HepG2 (cell line): Measurements from ENCODE around the gene SLC25A25. TPM values are rescaled to one million over a fixed set of nuclear protein-coding genes. Genes with fewer than 3 reads are reported as not detected.

Experiments used
- ATAC-seq: fragments of 200-7000 bp; cut with Tn5 transposase; 3 replicates; pipeline ENCODE4 v1.9.1; 2020; ENCODE audit warnings: mild to moderate bottlenecking, moderate library complexity
- BruUV-seq: library from RNA; stranded (reverse); fragments of 400-500 nt; replicated peaks from 2 replicates; lab custom pipeline; 2021; lab: Mats Ljungman, UMichigan
- CTCF ChIA-PET: fragments of 300-600 bp; formaldehyde crosslinking; extraction: SDS; loops from one replicate; lab custom pipeline; 2021; ENCODE audit warnings: low total read pairs, inconsistent platforms, low intra/inter-chr PET ratio; lab: Yijun Ruan, JAX
- POLR2A ChIA-PET: fragments of 350-600 bp; sonication (Branson Sonifier 250); formaldehyde crosslinking; loops from one replicate; lab custom pipeline; 2020; ENCODE audit warnings: antibody characterized with exemption, inconsistent platforms; lab: Yijun Ruan, JAX
- DNase-seq: peaks from one replicate; pipeline ENCODE4 v3.0.0-alpha.2; 2015; ENCODE audit warnings: low spot score
- FAIRE-seq: peaks from 3 replicates; lab custom pipeline; 2011; peaks lifted over from hg19 to GRCh38; lab: Jason Lieb, UNC
- H2AFZ ChIP-seq: one replicate; pipeline ENCODE4 v1.6.1; 2011; ENCODE audit warnings: low read length, inconsistent platforms
- H3K27ac ChIP-seq: fragments of 300-600 bp; 3 replicates; pipeline ENCODE4 v1.8.0; 2011; ENCODE audit warnings: mixed run types, mild to moderate bottlenecking, mixed read lengths, low read length, inconsistent platforms; ENCODE audit not compliant: insufficient read depth; ENCODE audit errors: extremely low read length
- H3K27me3 ChIP-seq, 2 experiments: fragments of 200-600 bp in 1 of 2; 2 replicates in 1 of 2; 3 replicates in 1 of 2; pipeline versions ENCODE4 v1.6.0 to v1.8.0; 2011; ENCODE audit warnings: low read length in 2 of 2, mild to moderate bottlenecking in 2 of 2, moderate library complexity in 2 of 2, inconsistent platforms in 1 of 2; ENCODE audit not compliant: insufficient read depth in 2 of 2, control insufficient read depth in 1 of 2
- H3K36me3 ChIP-seq, 2 experiments: fragments of 200-600 bp in 1 of 2; replicated peaks in 1 of 2; 2 replicates in 1 of 2; 3 replicates in 1 of 2; pipeline versions ENCODE4 v1.5.1 to v1.8.0; 2011; ENCODE audit warnings: low read length in 2 of 2, inconsistent platforms in 1 of 2; ENCODE audit not compliant: insufficient read depth in 2 of 2, control insufficient read depth in 1 of 2
- H3K4me1 ChIP-seq: 2 replicates; pipeline ENCODE4 v1.5.1; 2012; ENCODE audit warnings: low read length, inconsistent platforms; ENCODE audit not compliant: insufficient read depth
- H3K4me2 ChIP-seq: 2 replicates; pipeline ENCODE4 v1.6.0; 2011; ENCODE audit warnings: low read depth, low read length, inconsistent platforms
- H3K4me3 ChIP-seq, 3 experiments: fragments of 200-600 bp in 1 of 3; sonication (generic), shearing (Covaris generic) in 1 of 3; replicated peaks in 1 of 3; 2 replicates each; pipeline ENCODE4 v1.5.1; 2011 to 2016; ENCODE audit warnings: low read length in 3 of 3, inconsistent platforms in 2 of 3, low read depth in 2 of 3, mild to moderate bottlenecking in 2 of 3, control low read depth in 1 of 3, mixed read lengths in 1 of 3; ENCODE audit not compliant: insufficient read depth in 1 of 3
- H3K79me2 ChIP-seq: one replicate; pipeline ENCODE4 v1.6.1; 2011; ENCODE audit warnings: low read length, inconsistent platforms; ENCODE audit not compliant: insufficient read depth
- H3K9ac ChIP-seq: 2 replicates; pipeline ENCODE4 v1.6.0; 2011; ENCODE audit warnings: mild to moderate bottlenecking, low read depth, low read length, inconsistent platforms; ENCODE audit not compliant: insufficient read depth
- H3K9me3 ChIP-seq: 2 replicates; pipeline ENCODE4 v1.5.1; 2012; ENCODE audit warnings: mild to moderate bottlenecking, low read length
- H4K20me1 ChIP-seq: 2 replicates; pipeline ENCODE4 v1.6.0; 2011; ENCODE audit warnings: inconsistent platforms, mild to moderate bottlenecking, low read length, moderate library complexity; ENCODE audit not compliant: insufficient read depth
- HMG20B ChIP-seq: conservative IDR thresholded peaks from 2 replicates; pipeline ENCODE4 v1.6.1; 2016; ENCODE audit warnings: missing genetic modification reagents, missing compliant biosample characterization
- NR2F1 ChIP-seq, 2 experiments: fragments of 450-650 bp in 1 of 2; formaldehyde crosslinking in 1 of 2; IDR thresholded peaks; 2 replicates each; pipeline versions ENCODE4 v1.5.0 to v1.6.1; 2016 to 2020; ENCODE audit warnings: mild to moderate bottlenecking in 1 of 2, missing compliant biosample characterization in 1 of 2, missing genetic modification reagents in 1 of 2, moderate library complexity in 1 of 2
- NR2F6 ChIP-seq, 2 experiments: IDR thresholded peaks; 2 replicates each; pipeline ENCODE4 v1.6.1; 2016; ENCODE audit warnings: antibody characterized with exemption in 1 of 2, mild to moderate bottlenecking in 1 of 2
- ZMYM3 ChIP-seq: sonication (generic); formaldehyde crosslinking; IDR thresholded peaks from 2 replicates; pipeline ENCODE4 v1.5.1; 2020; ENCODE audit warnings: mild to moderate bottlenecking, missing genetic modification reagents
- ZNF20 ChIP-seq: sonication (generic); formaldehyde crosslinking; IDR thresholded peaks from 2 replicates; pipeline ENCODE4 v1.4.0; 2020; ENCODE audit warnings: mild to moderate bottlenecking, moderate library complexity, missing genetic modification reagents
- ZNF460 ChIP-seq: sonication (generic); formaldehyde crosslinking; IDR thresholded peaks from 2 replicates; pipeline ENCODE4 v1.5.1; 2020; ENCODE audit warnings: missing genetic modification reagents, mild to moderate bottlenecking, borderline replicate concordance
- ZSCAN22 ChIP-seq: sonication (generic); formaldehyde crosslinking; IDR thresholded peaks from 2 replicates; pipeline ENCODE4 v1.4.0; 2020; ENCODE audit warnings: mild to moderate bottlenecking, missing genetic modification reagents
- WGBS: methylation state at CpG from one replicate; pipeline ENCODE4 v1.1.6; 2017; ENCODE audit warnings: low lambda C conversion rate; 5-methylcytosine and 5-hydroxymethylcytosine counted together
- in situ Hi-C: cut with HindIII; loops from 2 replicates; pipeline ENCODE4 v1.10.0; 2017; ENCODE audit warnings: low pct_unique_long_range_greater_than_20kb; ENCODE audit not compliant: extremely low pct_ligation_motif_present
- intact Hi-C: fragments of 100-400 bp; cut with micrococcal nuclease; formaldehyde crosslinking; loops from one replicate; pipeline ENCODE4 v1.10.0; 2022; ENCODE audit not compliant: unreplicated experiment
- polyA plus RNA-seq, 8 experiments: library from polyadenylated mRNA; depleted of rRNA in 3 of 8; stranded (reverse) in 7 of 8; unstranded in 1 of 8; fragments of >200 nt; fragmentation: Illumina TruSeq in 4 of 8; extraction: Trizol in 4 of 8; gene quantifications; 2 replicates each; pipeline versions ENCODE4 v1.2.1 to v1.2.3, GENCODE V29; 2011 to 2016; ENCODE audit warnings: low read depth in 4 of 8, missing spikeins in 1 of 8, mixed read lengths in 1 of 8; ENCODE audit not compliant: insufficient read depth in 1 of 8
- total RNA-seq, 5 experiments: library from RNA; depleted of rRNA; stranded (reverse); fragments of >200 nt; fragmentation: Illumina TruSeq; extraction: Trizol; gene quantifications; 2 replicates each; pipeline ENCODE4 v1.2.3, GENCODE V29; 2016; ENCODE audit warnings: low read depth in 1 of 5
- TF ChIP-seq, protein P1 (sequence below): sonication (generic); formaldehyde crosslinking; IDR thresholded peaks from 2 replicates; pipeline ENCODE4 v1.5.0; 2020; ENCODE audit warnings: missing genetic modification reagents

SLC25A25 gene
- total and polyA plus RNA-seq, 2 of the 13 experiments (the other 11 are each of a cell fraction or from before 2014, with no cell fraction given): 10.5 to 24.8 TPM

DNA sequence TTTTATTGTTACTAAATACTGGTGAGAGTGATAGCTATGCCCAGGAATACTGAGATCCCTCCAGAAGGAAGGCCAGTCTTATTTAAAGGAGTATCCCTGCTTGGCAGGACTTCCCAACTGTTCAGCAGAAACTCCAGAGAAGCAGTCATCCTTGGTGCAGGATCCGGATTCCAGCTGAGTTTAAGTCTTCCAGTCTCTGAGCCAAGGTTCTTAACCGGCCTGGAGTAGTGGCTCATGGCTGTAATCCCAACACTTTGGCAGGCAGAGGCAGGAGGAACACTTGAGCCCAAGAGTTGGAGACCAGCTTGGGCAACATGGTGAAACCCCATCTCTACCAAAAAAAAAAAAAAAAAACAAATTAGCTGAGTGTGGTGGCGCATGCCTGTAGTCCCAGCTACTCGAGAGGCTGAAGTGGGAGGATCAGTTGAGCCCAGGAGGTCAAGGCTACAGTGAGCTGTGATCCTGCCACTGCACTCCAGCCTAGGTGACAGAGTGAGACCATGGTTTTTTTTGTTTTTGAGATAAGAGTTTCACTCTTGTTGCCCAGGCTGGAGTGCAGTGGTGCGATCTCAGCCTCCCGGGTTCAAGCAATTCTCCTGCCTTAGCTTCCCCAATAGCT lies 8.6 kb upstream of the SLC25A25 start:
- H3K36me3 ChIP-seq: no peaks in the 10 kb centered on the region; a peak in 1 of 5 replicates
- in situ Hi-C loops (no loop called here), intact Hi-C loops (no loop called here)
- no peaks in the 10 kb centered on the region for H4K20me1 ChIP-seq
- H3K4me2 ChIP-seq: no peak overlapping the region
- no peaks in the 10 kb centered on the region for H3K9me3 ChIP-seq
- BruUV-seq: no TSS peak
- no peak overlapping the region for H2AFZ ChIP-seq
- ChIA-PET CTCF (no interaction called here), POLR2A (interaction anchor here (0.7 to 3.3 kb wide), 2 partner anchors 9 to 35 kb away, joined by 4 to 41 read pairs; partner anchors contain the start of genes NAIF1 and SLC25A25)
- no peaks in the 10 kb centered on the region for H3K79me2 ChIP-seq
- ATAC-seq: no peak
- H3K4me1 ChIP-seq: peaks cover 47% of the 10 kb centered on the region
- no peak overlapping the region for H3K9ac ChIP-seq
- no peak for FAIRE-seq
- no peak for TF ChIP-seq NR2F6 (IDR thresholded peaks at IDR 0.05)
- 0 out of 2 replicates have a peak, but pooled peaks have one; percentile 30 for TF ChIP-seq NR2F6 (CRISPR knock-in tag; IDR thresholded peaks at IDR 0.05)
- 0 out of 4 replicates have a peak, but pooled peaks of 1 of the 2 experiments have one; percentile 15 for TF ChIP-seq NR2F1 (CRISPR knock-in tag; IDR thresholded peaks at IDR 0.05)
- no peak for TF ChIP-seq HMG20B (CRISPR knock-in tag)
- TF ChIP-seq ZNF460 (CRISPR knock-in tag): peak; percentile 96
- TF ChIP-seq ZSCAN22 (CRISPR knock-in tag): no peak
- TF ChIP-seq ZMYM3 (CRISPR knock-in tag): 0 out of 2 replicates have a peak, but pooled peaks have one; percentile 37
- TF ChIP-seq, protein P1, sequence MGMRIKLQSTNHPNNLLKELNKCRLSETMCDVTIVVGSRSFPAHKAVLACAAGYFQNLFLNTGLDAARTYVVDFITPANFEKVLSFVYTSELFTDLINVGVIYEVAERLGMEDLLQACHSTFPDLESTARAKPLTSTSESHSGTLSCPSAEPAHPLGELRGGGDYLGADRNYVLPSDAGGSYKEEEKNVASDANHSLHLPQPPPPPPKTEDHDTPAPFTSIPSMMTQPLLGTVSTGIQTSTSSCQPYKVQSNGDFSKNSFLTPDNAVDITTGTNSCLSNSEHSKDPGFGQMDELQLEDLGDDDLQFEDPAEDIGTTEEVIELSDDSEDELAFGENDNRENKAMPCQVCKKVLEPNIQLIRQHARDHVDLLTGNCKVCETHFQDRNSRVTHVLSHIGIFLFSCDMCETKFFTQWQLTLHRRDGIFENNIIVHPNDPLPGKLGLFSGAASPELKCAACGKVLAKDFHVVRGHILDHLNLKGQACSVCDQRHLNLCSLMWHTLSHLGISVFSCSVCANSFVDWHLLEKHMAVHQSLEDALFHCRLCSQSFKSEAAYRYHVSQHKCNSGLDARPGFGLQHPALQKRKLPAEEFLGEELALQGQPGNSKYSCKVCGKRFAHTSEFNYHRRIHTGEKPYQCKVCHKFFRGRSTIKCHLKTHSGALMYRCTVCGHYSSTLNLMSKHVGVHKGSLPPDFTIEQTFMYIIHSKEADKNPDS (CRISPR knock-in tag): no peak
- no peak for TF ChIP-seq ZNF20 (CRISPR knock-in tag)
- 79% methylated on average over 6 of the region's 6 CpGs for WGBS
- DNase-seq: no peak
- no peak overlapping the region for H3K27ac ChIP-seq
- H3K4me3 ChIP-seq: no peak overlapping the region
- no peaks in the 10 kb centered on the region; a peak in 1 of 5 replicates for H3K27me3 ChIP-seq
